Ishikawa (cell line): Measurements from ENCODE around the gene CDC42BPB.

Source experiments
- CEBPB ChIP-seq: IDR thresholded peaks from 2 replicates; pipeline ENCODE4 v1.6.1; 2012
- CREB1 ChIP-seq: IDR thresholded peaks from 2 replicates; pipeline ENCODE4 v1.6.1; 2012; ENCODE audit warnings: low read depth
- EP300 ChIP-seq: IDR thresholded peaks from 2 replicates; pipeline ENCODE4 v1.6.1; 2012; ENCODE audit warnings: borderline replicate concordance
- FOXM1 ChIP-seq: IDR thresholded peaks from 2 replicates; pipeline ENCODE4 v1.6.1; 2012; ENCODE audit warnings: low read depth, borderline replicate concordance
- RAD21 ChIP-seq: IDR thresholded peaks from 2 replicates; pipeline ENCODE4 v1.6.1; 2012; ENCODE audit warnings: low read depth
- REST ChIP-seq: IDR thresholded peaks from 2 replicates; pipeline ENCODE4 v1.6.1; 2012; ENCODE audit warnings: low read depth, mild to moderate bottlenecking
- YY1 ChIP-seq: IDR thresholded peaks from 2 replicates; pipeline ENCODE4 v1.6.1; 2012; ENCODE audit warnings: low read depth
- ZBTB7A ChIP-seq: IDR thresholded peaks from 2 replicates; pipeline ENCODE4 v1.6.1; 2012; ENCODE audit warnings: low read depth

GRCh38 chr14:103000291-103000921, 56.9 kb downstream of the CDC42BPB start:
- TF ChIP-seq EP300 (no peak), FOXM1 (no peak), RAD21 (no peak), CEBPB (no peak), REST (no peak), CREB1 (no peak), YY1 (no peak), ZBTB7A (no peak)
